GM19438 (cell line): Measurements from ENCODE around the gene CRYBG2.
"Not testable (repeated sequence)": the region's sequence is repeated elsewhere in the genome, so short reads cannot be mapped to it uniquely, and the experiment has no call there.

Experiments
- ATAC-seq: cut with Tn5 transposase; IDR thresholded peaks from one replicate; pipeline ENCODE4 v1.9.1; 2021; ENCODE audit warnings: low read depth; ENCODE audit not compliant: unreplicated experiment

CRYBG2 gene

DNA sequence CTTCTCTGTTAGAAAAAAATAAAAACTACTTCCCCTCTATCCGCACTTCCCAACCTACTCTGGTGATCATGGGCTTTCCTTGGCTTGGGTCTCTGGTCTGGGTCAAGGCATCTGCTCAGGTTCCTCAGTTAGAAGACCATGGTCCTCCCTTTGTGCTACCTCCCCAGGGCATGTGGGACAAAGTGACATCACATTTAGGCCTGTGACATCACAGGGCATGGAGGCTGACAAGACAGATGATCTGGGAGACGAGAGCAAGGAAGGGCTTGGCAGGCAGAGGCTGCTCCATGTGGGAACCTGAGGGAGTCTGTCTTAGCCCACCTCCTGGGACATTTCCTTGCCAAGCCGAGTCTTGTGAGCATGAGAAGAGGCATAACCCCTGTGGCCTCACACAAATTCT is 18.7 kb upstream of the CRYBG2 start, which contains the start of gene ZNF683:
Gene ZNF683 (minus strand): TSS at position 140 of the 400 bp plus-strand sequence. CDS start 4,179 bp downstream, outside the sequence.
- not testable (repeated sequence) for ATAC-seq

DNA sequence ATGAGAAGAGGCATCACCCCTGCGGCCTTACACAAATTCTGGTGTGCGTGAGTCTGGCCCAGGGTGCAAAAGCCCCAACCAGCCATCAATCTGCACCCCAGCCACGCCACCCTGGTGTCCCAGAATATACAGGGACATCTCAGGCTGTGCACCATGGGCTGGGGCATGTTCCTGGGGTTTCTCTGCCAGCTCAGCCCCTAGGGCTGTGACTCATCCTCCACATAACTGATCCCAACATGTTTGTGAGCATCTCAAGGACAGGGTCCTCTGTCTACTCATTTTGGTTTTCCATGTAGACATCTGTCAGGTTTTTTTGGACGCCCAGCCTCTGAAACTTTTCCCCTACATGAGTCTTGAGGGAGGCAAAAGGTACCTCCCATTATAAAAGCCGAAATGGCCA is 18.1 kb upstream of the CRYBG2 start:
- no peak for ATAC-seq

DNA sequence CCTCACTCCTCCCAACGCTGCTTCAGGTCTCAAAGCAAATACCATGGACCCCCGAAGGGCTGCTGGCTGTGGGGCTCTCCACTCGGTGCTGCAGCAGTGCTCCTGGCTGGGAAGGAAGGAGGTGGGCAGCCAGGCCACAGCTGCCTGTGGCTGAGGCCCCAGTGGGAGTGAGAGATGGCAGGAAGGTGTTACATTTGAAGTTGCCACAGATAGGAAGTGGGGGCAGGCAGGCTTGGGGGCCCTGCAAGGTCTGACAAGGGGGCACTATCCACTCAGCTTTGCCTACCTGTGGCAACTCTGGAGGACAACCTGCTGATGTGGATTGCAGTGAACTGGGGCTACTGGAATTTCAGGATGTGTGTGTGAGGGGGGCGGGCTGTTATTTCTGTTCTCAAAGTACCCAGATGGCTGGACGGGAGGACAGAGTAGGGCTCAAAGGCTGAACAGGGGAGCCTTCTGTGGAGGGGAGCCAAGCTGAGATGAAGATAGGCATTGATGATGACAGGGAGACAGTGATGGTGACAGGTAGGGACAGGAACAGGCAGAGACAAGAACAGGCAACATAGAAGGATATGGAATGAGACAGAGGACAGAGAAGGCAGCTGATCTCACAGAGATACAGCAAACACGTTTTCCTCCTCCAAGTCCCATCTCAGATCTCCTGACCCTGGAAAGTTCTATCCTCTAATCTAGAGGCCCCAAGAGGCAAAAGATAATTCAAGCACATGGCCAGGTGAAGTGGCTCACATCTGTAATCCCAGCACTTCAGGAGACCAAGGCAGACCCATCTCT is 16.9 kb upstream of the CRYBG2 start:
- no peak for ATAC-seq

DNA sequence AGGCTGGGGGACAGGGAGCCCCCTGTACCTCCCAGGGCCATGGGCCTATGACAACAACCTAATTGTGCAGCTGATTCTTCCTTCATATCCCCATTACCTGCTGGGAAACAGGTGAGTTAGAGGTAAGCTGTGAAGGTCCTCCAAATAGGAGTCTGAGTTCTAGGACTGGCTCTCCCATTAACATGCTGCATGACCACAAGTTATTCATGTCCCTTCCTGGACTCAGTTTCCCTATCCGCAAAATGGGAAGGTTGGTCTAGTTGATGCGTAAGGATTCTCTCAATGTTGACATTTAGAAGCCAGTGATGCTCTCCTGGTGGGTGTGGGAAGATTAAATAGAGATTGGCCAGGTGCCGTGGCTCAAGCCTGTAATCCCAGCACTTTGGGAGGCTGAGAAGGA is 14.6 kb upstream of the CRYBG2 start:
- ATAC-seq, result no peak

DNA sequence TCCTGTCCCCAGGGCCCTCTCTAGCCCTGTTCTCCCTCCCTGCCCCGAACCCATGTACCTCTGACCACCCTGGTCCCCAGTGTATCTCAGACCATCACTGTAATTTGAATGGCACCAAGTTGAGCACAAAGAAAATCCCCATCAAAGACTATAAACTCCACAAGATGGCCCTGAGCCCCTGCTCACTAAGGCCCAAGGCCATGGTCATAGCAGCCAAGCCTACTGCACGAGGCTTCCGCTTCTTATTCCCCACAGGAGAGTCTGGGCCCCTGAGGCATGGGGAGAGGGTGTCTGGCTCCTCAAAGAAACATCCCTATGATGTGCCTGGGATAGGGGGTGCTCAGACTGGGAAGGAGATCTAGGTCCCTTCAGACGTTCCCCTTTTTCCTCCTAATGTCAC is 14.1 kb upstream of the CRYBG2 start:
- no peak for ATAC-seq

DNA sequence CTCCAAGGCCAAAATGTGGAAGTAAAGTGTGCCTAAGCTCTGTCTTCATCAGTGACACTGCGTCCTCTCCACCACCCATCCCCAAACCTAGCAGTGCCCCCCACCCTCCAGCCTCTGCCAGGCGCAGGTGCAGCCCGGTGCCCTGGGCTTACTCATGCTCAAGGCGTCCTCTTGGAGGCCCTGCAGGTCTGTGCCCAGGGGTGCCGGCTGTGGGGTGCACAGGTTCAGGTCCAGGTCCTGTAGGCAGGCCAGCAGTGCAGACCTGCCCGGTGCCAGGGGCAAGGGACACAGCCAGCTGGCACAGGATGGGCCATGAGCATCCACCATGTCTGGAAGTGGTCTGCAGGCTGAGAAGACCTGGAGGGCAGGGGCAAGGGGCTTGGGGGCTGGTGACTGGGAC is 13.5 kb upstream of the CRYBG2 start:
- no peak for ATAC-seq

DNA sequence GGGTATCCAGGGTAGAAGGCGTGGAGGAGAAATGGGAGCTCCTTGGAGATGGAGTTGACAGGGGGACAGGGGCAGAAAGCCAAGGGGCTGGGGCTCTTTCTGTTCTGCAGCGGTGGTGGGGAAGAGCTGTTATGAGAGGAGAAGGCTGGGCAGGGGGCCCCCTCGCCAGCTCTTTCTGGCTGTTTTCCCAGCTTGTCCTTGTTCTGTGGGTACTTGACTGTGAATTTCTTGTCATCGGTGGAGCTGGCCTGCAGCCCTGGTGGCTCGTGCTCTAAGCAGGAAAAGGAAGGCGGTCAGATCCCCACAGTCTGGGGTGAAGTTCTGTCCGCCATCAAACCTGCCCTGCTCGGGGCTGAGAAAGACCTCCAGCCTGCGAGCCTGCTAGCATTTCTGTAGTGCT is 11.0 kb upstream of the CRYBG2 start:
- no peak for ATAC-seq

DNA sequence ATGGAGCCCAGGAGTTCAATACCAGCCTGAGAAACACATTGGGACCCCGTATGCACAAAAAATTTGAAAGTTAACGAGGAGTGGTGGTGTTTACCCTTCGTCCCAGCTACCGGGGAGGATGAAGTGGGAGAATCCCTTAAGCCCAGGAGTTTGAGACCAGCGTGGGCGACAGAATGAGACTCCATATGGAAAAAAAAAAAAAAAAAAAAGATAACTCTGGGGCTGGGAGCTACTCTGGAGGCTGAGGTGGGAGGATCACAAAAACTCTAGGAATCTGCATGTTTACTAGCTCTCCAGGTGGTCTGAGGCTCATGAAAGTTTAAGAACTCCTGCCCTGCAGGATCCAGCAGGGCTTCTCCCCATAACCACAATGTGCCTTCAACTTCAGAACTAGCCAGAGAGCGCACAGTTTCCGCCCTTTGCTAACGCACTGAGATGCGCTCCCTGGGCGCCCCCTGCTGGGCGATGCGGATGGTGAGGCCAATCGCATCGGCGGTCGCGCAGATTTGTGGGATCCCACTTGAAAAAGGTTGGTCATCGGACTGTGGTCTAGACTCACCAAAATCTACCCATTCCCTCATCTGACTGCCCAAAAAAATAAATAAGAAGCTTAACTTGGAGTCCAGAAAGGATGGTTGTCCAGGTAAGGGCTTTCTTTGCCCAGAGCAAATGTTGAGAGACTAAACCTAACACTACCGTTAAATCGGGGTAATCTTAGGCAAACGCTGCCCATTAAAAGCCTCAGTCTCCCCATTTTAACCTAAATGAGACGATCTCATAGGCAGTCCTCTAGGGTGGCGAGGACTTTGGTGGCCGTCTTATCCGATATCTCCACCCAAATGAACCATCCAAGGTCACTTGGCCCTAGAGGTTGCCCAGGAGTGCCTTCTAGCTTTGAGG is 9.9 kb upstream of the CRYBG2 start:
- no peak for ATAC-seq

DNA sequence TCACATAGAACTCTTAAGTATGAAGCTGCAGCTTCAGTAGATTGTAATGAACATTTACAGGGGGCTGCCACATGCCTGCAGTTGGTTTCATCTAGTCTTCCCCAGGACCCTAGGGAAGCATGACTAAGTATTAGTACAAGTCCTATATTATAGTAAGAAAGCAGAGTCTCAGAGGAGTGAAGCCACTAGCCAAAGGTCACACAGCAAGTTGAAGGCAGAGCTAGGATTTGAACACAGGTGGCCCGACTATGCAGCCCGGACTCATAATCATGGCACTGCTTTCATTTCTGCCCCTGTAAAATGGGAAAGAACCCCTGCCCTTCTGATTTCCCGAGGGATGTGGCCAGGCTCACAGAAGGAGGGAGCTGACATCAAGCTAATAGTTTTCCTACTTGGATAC is 8.4 kb upstream of the CRYBG2 start:
- no peak for ATAC-seq

DNA sequence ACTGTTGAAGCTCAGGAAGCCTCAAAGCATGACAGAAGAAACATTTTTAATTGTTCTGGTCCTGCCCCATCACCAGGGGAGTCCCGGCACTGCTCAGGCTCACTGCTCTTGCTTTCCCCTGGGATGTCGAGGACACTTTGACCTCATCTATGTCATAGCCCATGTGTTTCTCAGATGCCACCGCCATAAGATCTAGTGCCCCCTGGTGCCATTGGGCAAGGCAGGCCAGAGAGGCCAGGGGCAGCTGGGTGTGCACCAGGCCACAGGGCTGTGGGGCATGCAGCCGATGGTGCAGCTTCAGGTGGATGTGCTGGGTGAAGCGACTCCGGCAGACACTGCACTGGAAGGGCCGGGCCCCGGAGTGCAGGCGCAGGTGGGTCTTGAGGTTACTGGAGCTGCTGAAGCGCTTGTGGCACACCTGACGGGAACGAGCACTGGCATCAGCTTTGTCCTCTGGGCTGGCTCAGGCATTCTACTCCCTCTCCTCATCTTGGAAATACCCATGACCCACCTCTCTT is 7.7 kb upstream of the CRYBG2 start:
- no peak for ATAC-seq

DNA sequence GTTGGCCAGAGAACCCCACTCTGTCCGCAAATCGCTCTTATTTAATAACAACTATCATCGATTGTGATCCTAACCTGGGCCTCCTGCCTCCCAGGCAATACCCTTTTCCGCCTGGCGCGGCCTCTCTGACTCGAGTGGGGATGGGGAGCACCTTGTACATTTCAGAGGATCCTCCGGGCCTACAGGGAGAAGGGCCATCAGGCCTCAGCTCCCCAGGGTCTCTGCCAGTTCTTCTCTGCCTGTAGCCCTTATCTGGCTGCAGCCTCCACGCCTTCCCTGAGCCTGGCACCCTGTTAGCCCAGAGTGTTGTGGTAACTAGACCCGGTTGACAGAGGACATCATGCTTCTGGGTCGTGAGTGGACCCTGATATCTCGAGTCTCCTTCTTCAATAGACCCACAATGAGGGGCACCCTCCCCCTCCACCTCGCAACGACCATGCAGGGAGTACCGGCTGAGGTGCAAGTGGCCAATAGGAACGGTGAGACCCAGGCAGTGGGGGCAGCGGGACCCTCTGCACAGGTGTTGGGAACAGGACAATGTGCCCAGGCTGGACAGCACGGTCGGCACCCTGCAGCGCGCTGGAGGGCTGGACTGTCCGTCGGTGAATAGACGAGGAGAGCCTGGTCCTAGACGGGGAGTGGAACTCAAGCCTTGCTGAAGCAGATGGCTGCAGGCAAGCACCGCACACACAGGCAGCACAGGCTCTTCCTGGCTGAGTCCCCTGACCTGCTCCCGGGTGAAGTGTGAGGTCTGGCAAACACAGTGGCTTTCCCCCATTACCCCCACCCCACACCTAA is 7.1 kb upstream of the CRYBG2 start:
- no peak for ATAC-seq

DNA sequence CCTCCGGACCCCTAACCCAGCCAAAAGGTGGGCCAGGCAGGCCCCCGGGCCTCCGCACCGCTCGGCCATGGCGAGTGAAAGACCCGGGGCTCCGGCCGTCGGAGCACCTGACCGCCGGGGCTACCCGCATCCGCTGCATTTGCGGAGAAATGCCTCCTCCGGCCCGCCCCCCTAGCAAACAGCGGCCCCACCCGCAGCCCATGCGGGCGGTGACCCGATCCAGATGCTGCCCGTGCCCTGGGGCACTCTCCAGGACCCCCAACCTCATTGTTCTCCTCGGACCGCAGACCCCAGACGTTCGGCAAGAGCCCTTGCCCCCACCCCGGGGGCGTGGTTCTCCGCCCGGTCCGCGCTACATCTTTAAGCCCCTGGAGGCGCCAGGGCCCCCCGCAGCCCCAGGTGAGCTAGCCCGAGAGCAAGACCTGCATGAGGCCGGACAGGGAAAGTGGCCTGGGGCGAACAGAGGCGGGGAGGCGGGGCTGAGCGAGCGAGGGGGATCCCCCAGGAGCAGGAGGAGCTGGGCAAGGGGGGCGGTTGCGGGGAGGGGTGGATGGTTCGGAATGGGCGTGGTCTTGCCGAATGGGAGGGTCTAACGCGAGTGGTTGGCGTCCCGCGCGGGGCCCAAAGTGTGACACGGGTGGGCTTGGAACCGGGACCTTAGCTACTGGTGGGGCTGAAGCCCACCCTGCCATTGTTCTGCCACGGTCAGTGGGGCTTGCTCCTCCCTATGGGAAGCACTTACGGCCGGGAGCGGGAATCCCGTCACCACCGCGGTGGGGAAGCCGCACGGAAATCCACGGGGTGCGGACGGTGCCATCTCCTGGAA is 6.3 kb upstream of the CRYBG2 start:
- no peak for ATAC-seq

DNA sequence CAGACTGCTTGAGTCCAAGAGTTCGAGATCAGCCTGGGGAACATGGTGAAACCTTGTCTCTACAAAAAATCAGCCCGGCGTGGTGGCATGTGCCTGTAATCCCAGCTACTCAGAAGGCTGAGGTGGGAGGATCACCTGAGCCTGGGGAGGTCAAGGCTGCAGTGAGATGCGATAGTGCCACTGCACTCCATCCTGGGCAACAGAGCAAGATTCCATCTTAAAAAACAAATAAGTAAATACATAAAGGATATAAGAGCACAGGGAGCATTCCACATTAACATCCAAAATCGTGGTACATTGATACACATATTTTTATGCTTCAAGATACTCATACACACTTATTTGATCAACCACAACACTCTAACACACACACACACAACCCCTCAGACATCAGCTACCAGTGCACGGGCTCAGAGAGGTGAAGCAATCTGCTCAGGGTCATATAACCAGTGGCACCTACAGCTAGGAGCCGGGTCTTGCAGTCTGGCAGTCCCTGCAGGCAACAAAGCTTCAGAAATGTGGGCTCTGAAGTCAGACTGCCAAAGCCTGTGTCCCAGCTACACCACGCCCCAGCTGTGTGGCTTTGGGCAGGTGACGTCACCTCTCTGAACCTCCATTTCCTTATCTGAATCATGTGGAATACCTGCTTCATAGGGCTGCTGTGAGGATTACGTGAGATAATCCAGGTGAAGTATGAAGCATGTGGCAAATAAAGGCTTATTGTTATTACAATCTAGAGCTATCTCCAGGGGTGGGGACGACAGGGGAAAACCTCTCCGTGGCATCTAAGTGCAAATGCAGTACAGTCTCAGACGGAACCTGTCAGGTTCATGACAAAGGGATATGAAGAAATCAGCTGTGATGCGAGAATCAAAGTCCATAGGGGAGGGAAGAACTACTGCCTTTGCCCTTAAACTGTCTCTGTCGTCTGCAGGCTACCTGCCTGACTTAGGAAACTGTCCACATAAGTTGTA is 4.8 kb upstream of the CRYBG2 start:
- no peak for ATAC-seq

DNA sequence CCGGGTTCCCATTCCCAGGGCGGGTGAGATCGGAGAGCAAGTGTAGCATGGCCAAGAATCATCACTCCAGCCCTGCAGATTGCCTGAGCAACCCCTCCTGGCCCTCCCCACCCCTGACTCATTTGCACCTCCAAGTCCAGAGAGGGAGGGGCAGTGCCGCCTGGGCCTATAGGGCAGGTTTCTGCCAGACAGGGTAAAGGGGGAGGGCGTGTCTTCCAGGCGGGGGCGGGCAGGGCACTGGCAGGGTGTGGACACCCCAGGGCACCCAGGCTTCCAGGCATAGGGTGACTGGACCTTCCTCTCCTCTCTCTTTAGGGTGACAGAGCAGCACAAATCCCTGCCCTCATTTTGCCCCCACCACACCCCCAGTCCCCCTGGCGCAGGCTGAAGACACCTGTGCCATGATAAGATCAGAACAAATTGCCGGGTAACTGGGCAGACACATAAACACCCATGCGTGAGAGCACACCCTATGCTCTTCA is 3.2 kb upstream of the CRYBG2 start:
- no peak for ATAC-seq

DNA sequence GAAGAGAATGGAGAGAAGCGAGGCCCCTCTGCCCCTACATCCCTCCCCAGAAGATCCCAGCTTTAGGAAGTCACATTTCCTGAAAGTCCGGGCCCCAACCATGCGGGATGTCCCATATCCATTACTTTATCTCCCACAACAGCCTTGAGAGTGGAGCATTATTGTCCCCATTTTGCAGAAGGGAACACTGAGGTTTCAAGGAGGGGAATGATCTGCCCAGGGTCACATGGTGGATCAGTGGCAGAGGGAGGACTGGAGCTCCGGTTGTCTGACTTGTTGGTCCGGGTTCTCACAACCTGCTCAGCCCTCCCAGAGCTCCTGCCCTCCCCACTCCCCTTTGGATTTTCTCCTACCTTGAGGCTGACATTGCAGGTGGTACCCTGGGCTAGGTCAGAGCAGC is 2.2 kb upstream of the CRYBG2 start:
- ATAC-seq, result no peak

DNA sequence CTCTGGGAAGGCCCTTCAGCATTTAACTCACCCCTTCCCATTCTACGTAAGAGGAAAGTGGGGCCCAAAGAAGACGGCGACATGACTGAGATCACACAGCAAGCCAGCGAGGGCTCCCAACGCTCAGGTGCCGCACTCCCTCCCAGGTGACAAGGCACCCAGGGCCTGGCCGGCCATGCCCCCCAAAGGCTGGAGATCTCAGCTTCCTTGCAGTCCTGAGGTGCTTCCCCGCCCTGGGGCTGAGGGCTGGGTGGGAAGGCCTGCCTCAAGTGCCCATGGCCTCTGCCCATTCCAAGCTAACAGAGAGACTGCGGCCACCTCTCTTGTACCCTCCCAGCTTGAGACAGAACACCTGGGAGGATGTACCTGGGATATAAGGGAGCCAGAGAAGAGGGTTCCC is 1.0 kb upstream of the CRYBG2 start:
- ATAC-seq, result no peak

DNA sequence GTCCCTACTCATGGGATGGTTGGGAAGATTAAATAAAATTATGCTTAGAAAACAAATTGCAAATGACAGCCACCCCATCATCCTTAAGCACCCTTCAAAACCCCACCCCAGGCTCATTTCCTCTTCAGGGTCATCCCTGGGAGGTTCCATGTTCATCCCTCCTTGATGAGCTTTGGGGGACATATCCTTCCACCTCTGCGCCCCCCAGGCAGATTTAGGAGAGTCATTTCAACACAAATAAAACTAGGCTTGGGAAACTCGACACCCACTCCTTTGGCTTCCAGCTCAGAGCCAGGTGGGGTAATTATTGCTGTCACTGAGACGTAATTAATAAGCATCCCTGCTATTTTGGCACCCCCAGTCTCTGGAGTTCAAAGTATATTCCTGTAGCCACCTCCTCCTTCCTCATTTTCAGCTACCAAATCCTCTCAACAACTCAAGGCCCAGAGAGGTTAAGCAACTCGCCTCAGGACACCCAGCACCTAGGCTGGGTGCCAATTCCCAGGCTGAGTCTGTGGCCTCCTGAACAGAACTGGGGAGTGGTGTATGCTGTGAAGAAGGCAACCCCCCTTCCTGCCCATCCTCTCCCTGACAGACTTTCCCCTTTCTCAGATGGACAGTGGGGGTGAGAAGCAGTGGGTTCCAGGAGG is 595 bp downstream of the CRYBG2 start:
- ATAC-seq, result no peak

DNA sequence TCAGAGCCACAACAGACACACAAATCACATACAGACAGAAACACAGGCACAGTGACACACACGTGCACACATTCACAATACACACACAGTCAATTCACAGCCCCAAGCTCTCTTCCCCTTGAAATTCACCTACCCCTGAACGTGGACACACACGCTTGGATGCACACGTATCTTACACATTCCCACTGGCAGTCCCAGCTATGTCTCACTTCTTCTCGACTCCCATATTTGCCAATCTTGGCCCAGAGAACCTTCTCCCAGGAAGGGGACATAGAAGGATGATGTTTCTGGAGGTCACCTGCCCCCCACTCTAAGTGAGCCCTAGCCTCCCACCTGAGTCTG is 1.6 kb downstream of the CRYBG2 start:
- ATAC-seq, result no peak
